GM19372 (cell line): ENCODE data around the gene HACL1.

Source experiments
- ATAC-seq: cut with Tn5 transposase; IDR thresholded peaks from one replicate; pipeline ENCODE4 v1.9.1; 2021; ENCODE audit warnings: mild to moderate bottlenecking, low read depth, moderate library complexity; ENCODE audit not compliant: unreplicated experiment

The HACL1 gene

DNA sequence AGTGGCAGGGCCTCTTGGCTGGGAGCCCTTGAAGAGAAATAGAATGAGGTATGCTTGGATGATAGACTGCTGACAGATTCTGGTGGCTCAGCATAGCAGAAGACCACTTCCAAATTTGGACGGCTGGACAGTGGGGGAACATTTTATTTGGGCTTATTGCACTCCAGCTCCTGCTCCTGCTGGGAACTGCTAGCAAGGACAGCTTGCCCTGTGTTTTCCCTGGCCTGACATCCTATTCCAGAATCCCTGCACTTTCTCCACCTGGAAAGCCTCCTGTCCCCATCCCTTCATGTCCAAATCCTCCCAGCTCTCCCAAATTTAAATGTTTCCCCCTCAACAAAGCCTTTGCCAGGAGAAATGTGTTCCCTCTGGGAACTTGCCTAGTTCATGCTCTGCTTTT lies 70.0 kb downstream of the HACL1 start:
- ATAC-seq = no peak

DNA sequence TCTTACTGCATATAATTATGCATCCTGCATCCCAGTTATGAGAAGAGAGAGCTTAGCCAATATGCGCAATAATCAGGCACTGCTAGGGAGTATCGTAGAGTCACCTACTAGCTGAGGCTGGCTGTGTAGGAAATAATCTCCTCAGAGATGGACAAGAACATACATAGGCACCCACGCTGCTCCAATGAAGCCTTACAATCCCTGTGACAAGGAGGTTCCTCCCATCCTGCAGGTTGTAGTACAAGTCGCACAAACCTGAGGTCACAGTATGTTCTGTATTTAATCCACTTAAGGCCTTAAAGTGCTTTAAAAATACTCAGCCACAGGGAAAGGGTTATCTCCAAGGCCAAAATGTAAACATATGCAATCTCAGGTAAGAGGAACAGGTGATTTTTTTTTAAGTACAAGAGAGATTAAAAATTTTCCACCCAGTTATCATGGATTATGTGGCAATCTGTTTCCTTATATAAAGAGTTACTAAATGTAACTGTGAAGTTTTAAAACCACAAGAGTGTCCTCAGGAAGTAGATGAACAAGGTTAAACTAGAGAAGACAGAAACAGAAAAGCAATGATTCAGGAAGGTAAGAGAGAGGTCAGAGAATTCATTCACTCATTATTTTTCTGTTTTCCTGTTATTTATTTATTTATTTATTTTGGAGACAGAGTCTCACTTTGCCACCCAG lies 72.4 kb downstream of the HACL1 start:
- ATAC-seq = no peak

DNA sequence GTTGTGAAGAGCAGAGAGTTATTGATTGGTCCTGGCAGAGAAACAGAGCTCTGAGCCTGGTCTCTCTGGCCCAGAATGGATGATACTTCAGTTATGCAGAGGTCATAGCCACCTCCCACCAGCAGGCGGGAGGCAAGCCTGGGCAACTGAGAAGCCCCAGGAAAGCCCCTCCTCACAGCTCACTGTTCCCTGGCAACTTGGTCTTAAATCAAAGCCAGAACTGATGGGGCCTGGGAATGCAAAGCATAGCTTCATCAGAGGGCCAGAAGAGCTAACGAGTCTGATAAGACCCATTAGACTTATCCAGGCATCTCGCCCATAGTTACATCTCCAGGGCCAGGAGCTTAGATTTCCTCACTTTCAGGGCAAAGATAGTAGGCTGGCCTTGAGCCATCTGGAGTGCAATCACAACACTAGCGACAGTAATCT lies 74.3 kb downstream of the HACL1 start:
- ATAC-seq = no peak

DNA sequence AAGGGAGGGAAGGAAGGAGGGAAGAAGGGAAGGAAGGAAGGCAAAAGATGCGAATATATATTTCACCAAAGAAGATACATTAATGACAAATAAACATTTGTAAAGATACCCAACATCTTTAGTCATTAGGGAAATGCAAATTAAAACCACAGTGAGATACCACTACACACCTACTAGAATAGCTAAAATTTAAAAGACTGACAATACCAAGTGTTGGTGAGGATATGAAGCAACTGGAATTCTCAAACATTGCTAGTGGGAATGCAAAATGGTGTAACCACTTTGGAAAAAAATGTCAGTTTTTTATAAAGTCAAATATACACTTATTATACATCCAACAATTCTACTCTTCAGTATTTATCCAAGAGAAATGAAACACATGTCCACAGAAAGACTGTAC lies 75.6 kb downstream of the HACL1 start:
- ATAC-seq = no peak

DNA sequence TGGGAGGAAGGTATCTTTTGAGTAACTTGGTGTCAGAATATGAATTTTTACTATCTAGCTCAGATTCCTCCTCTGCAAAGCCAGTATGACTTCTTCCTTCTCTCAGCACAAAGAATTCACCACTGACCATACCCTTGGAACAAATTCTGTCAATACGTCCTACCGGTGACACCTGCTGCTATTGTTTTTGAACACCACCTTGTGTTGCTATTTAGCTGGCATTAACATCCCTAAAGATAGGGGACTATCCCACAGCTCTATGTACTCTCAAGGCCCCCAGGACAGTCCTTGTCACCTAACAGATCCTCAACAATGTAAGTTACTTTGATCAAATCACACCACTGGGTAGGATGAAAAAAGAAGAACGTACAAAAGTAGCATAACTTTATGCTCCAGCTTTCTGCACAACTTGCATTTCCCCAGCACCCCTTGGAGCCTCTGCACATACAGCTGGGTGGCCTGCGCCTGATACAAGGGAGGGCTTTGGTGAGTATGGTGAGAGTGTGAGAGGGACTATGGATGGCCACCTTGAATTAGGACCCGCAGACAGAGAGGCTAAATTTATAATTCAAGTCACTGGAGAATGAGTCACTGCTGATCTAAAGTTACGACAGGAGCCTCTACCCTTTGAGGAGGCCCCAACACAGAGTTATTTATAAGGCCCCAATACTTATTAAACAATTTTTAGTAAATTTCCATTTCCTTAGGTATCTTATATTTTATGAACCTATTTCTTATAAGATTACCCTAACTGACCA lies 77.5 kb downstream of the HACL1 start:
- no peak for ATAC-seq

DNA sequence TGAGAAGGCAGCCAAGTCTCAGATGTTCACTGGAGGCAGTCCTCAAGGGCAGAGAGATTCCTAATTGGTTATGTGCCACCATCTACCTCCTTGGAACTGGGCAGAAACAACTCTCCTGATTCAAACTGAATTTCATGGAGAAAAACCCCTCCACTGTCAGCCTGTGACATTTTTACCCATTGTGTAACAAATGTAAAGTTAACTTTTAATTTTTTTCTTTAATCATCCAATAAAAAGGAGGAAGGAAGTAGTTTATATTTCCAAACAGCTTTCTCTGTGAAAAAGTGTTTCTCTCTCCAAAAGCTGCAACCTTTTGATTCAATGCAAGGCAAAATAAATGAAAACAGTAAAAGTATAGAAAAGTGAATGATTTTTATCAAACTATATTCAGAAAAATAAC lies 79.4 kb downstream of the HACL1 start:
- ATAC-seq = no peak

DNA sequence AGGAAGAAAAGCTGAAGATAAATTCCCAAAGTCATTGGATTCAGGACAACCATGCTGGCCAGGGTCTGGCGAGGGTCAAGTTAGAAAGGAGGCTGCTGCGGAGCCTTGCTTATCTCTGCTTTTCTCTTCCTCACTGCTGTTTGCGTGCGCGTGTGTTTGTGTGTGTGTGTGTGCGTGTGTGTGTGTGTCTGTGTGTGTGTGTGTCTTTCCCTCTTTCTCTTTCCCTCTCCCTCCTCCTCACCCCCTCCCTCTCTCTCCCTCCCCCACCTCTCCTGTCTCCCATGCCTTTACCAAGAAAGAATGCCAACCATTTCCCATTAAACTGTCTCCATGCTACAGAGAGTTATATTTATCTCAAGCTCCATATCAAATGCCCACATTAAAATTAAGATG lies 79.8 kb downstream of the HACL1 start, which contains the start of gene COLQ:
Gene COLQ (minus strand): TSS at position 134 of the 393 bp plus-strand sequence. CDS start 81 bp downstream, at position 53.
- no peak for ATAC-seq

DNA sequence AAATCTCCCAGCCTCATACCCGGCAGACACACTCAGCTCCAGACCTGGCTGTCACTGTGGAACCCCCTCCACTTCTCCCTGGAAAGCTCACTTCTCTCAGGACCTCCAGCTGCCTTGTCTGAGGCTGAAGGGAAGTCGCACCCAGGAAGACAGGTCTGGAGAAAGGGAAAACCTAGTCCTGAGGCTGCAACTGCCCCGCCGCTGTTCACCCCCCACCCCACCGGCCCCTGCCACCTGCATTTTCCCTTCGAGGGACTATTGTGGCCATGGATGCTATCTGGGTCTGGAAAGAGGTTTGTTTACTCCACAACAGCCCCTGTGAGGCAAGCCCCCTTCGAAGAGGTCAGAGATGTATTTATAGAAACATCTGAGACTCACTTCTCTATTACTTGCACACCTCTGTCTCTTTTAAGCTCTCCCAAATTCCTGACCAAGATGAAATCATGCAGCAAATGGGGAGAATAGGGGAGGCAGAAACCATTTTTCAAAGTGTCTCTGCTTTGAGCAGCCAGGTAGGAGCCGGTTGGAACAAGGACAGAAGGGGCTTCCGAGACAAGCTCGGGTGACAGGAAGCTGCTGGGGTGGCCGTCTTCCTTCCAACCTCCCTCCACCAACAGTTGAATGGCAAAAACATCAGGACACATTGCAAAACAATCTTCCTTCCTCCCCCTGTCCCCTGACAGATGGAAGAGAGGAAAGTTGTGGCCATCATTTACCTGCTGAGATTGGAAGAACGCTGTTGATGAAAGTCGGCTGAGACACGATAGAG lies 80.4 kb downstream of the HACL1 start:
- no peak for ATAC-seq

DNA sequence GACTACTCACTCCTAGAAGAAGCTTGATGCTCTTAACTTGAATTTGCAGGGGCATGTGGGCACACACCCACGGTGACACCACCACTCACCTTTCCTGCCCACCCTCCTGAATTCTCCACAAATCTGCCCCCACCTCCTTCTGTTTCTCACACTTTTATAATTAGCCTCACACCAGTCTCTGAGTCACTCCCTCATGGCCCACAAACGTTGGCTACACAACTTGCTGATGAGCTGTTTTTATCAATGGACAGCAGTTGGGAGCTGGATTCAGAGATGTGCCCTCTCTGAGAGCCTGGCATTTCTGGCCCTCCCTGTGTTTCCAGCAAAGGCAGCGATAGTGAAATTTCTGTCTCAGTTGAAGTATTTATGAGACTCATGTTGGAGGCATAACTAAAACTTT lies 81.2 kb downstream of the HACL1 start:
- no peak for ATAC-seq

DNA sequence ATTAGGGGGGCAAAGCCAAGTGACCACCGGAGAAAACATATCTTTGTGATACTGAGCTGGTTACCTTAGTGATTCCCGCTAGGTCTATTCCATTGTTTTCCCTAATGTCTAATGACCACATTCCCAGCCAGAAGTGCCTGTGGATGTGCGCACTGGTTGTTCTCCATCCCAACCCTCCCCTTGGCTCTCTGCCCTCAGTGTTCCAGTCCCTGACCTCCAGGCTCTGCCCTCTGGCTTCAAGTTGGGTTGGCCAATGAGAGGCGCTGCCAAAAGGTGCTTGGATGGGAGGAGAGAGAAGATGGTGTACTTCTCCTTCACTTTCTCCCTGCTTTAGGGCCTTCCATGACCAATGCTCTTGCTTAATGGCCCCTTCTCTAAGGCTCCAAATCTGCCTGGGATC lies 82.3 kb downstream of the HACL1 start:
- no peak for ATAC-seq

DNA sequence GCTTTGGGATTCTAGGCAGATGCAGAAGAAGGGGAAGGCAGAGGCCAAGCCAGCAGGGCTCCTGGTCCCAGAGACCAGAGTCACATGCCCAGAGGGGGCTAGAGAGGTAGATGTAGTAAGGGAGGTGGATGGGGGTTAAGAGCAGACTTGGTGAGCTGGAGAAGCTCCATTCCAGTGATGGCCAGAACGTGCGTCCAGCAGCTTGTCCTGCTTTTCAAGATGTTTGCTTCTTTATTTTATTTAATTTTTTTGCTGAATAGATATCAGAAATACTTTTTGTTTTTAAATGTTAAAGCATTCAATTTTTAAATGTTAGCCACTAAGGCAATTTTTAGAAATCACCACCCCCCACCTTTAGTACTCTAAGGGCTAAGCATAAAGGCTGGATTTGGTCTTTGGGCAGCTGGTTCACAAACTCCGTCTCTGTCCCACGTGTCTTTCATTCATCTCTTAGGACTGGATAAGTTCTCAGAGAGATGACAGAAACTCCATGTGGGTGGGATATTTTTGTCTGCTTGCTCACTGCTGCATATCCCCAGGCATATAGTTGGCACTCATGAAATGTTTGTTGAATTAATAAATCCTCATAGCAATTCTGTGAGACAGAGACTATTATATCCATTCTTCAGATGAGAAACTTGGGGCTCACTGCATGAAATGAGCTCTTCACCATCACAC lies 86.6 kb downstream of the HACL1 start:
- no peak for ATAC-seq

DNA sequence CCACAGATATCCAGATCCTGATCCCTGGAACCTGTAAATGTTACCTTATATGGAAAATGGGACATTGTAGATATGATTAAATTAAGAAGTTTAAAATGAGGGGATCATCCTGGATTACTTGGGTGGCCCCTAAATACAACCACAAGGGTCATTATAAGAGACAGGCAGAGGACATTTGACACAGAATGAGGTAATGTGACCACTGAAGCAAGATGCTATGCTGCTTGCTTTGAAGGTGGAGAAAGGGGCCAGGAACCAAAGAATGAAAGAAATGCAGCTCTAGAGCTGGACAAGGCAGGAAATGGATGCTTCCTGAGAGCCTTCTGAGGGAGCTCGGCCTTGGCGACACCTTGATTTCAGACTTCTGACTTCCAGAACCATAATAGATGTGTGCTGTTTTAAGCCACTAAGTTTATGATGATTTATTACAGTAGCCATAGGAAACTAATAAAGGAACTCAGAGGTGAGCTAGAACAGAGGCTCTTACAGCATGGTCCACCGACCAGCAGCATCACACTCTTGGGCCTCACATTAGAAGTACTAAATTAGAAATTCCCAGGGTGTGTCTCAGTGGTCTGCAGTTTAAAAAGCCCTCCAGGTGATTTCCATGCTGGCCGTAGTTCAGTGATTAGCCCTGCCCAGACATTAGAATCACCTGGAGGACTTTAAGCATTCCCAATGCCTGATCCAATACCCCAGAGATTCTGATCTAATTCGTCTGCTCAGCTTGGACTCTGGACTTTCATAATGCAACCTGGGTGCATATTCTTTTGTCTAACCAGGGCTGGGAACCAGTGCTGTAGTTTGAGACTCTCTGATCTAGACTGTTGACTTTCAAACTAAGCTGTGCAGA lies 87.3 kb downstream of the HACL1 start:
- no peak for ATAC-seq

DNA sequence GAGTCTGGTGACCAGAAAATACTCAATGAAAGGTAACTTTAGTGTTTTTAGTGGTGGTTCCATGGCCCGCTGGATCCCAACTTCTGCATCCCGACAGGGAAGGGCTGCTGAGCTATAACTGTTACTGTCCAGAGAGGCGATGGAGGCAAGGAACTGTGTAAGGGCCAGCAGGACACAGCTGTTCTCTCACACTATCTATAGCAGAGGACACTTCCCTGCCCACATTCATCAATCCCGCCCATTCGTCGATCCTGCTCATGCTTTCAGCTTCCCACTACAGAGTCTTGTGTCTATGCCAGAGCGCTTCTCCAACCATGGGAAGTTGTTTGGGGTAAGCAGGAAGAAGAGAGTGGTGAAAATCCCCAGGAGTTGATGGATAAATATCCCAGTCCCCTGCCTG lies 88.3 kb downstream of the HACL1 start:
- no peak for ATAC-seq

DNA sequence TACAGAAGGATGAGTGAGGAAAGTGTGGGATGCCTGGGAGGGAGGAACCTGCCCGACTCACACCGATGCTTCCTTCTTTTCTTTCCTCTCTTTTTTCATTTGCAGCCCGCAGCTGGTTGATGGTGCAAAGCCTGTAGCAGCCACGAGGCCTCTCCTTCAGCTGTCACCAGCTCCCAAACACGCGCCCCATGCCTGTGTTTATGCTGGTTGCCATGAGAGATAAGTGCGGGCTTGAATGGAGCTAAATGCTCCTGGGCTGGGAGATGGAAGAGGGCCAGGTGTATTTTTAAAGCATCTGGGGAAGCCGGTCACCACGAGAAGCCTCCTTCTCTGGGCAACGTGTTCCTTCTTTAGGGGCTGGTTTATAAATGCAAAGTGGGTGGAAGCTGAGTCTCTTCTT lies 89.2 kb downstream of the HACL1 start:
- ATAC-seq = no peak

DNA sequence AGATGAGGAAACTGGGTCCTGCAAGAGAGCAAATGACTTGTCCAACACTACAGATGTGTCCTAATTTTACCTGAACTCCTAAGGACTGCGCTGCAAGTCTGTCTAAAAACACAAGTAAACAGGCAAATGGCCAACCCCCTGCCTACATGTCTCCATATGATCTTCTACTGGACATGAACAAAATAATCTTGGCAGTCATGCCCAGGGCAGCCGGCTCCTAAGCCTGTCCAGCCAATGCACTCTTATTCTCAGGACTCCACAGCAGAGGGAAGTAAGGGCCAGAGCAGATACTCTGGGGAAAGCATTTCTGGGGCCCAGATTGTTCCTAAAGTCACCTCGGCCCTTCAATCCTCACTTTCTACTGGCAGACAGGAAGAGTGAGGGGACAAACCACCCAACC lies 90.2 kb downstream of the HACL1 start:
- no peak for ATAC-seq
